Hematopoietic multipotent progenitor cell treated with erythropoietin and hydrocortisone succinate and interleukin-3 and kit ligand, for 6 days (in vitro differentiated cells): ENCODE data around the gene FTCD.
"Not testable (repeated sequence)": the region's sequence is repeated elsewhere in the genome, so short reads cannot be mapped to it uniquely, and the experiment has no call there.

ENCODE experiments used
- DNase-seq: peaks from one replicate; pipeline ENCODE4 v3.0.0-alpha.2; 2015

Gene FTCD

DNA sequence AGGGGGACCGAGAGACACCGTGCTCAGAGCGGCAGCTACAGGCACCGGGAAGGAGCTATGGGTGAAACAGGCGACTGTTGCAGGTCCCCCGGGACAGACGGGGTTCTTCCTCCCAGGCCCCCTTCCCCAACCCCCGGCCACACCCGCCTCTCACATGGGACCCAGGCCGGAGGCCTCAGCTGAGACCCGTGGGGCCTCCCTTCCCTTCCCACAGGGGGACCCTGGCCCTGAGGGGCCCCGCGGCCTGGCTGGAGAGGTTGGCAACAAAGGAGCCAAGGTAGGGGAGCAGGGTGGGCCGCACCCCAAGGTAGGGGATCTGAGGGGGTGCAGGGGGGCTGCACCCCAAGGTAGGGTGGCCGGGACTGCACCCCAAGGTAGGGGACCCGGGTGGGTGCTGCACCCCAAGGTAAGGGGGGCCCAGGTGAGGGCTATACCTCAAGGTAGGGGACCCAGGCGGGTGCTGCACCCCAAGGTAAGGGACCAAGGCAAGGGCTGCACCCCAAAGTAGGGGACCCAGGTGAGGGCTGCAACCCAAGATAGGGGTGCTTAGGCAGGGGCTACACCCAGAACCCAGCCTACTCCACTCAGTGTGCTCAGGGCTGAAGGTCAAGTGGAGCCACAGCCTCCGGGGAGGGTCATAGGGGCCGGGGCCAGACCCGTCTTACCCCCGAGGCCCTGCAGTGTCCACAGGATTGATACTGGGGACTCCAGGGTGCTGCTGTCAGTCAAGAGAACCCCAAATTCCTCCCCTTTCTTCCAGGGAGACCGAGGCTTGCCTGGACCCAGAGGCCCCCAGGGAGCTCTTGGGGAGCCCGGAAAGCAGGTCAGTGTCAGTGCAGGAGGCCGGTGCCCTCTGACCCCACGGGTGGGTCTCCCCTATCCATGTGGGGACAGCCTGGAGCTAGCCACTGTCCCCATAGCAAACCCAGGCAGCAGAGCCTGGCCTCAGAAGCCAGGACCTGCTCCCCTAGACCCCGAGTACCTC lies 34.8 kb downstream of the FTCD start:
- DNase-seq, result no peak

DNA sequence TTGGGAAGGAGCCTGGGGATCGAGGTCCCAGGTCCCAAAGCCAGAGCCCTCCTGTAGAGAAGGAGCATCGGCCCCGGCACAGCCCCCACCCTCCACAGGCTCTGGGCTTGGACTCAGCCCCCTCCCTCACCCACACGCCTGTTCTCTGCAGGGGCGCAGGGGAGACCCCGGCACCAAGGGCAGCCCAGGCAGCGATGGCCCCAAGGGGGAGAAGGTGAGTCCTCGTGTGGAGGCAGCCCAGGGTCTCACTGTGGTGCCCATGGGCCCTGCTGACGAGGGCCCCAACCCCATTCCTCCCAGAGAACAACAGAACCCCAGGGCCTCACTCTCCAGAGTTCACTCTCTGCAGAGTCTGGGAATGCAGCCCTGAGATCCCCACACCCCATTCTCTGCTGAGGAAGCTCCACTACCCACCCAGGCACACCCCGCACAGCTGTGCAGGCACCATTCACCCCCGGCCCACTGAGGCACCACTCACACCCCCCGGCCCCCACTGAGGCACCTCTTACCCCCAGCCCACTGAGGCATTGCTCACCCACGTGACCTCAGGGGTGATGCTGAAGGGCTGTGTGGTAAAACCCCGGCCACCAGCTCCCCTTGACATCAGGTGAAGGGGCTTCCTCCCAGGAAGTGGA lies 35.6 kb downstream of the FTCD start:
- no peak for DNase-seq

DNA sequence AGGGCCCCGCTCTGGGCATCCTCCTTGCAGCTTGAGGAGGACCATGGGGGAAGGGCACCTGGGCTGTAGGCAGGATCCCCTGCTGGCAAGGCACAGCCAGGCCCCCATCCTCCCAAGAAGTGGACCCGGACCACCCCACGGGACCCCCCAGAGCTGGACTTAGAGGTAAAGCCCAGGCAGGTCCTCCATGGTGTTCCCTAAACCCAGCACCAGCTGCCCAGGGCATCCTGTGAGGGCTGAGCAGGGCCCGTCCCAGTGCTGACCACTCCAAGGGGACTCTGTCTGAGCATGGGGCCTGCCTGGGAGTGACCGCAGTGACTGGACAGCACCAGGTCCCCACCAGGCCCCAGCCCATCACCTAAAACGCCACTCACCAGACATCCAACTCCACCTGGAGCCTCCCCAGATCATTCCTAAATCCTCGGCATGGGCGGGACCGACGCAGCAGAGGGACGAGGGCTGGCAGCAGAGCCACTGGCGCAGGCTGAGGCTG lies 36.2 kb downstream of the FTCD start:
- no peak for DNase-seq

DNA sequence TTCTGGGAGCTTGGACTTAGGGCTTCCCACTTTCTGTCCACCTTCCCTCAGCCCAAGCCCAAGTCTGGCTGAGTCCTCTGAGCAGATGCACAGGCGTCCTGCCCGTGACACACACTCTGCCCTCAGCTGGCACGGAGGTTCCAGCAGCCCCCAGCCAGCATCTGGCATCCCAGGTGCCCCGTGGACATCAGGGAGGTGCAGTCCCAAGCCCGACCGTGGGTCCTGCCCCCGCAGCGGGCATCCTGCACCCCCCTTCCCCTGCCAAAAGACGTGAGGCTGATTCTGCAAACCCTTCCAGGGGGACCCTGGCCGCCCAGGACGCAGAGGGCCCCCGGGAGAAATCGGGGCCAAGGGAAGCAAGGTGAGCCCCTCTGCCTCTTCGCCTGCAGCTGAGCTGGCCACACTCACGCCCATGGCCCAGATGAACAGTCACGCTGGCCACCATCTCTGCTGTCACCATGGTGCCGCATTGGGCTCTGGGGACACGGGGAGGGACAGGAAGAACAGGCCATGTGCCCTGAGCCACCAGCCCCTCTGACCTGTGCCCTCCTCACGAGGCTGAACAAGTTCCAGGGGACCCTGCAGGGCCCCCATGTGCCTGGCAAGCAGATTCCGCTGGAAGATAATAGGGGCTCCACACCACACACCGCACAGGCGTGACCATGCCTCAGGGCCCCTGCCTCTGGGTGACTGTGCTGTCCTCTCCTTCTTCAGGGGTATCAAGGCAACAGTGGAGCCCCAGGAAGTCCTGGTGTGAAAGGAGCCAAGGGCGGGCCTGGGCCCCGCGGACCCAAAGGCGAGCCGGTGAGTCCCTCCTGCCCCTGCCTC lies 36.8 kb downstream of the FTCD start:
- no peak for DNase-seq

DNA sequence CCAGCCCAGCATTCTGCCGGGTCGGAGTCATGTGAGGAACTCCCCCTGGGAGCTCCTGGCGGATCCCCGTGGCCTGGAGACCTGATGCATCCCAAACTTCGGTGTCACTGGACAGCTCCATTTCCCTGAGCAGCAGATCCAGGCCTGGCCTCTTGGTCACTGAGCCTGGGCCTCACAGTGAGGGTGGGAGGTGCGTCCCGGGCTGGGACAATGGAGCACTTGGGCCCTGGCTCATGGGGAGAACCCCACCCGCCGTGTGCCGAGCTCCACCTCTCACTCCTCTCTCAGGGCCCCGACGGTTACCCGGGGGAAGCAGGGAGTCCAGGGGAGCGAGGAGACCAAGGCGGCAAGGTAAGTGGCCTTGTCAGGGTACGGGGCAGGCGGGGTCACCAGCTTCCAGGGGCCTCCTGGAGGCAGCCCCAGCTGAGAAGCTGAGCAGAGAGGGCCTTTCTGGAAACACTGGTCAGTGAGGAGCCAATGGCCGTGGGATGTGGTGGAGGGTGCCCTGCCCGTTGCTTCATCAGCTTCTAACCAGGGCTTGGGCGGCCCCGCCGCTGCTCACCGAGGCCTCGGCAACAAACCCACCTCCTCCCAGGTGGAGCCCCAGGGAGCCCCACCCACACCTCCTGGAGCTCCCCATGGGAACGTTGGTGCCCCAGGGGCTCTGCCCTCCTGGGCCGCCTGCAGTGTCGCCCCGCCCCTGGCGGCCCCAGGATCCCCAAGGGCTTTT lies 37.6 kb downstream of the FTCD start:
- no peak for DNase-seq

DNA sequence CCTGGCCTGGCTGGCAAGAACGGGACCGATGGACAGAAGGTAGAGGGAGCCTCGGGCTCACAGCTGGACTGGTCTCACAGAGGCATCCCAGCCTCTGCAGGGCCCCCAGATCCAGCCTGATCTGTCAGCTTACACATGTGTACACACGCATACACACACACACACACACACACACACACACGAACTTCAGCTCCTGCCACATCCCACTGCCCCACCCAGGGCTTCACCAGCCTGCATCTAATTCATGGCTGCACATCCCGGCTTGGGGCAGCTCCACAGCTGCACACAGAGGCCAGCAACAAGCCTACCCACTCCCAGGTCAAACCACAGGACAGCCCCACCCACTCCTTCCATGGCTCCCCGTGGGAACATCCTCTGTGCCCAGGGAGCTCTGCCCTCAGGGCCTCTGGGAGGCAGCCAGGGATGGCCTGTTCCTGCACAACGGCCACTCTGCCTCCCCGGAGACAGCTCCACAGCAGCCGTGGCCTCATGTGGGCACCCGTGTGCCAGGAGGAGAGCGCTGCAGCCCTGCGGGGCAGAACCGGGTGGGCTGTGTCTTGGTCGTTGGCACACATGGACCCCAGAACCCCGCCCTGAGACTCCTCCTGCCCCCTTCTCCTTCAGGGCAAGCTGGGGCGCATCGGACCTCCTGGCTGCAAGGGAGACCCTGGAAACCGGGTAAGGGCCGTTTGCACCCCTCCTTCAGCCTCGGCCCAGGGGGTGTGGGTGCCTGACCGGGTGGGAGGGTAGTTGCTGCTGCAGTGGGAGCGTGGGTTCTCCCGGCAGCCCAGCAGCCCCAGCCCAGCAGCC lies 38.4 kb downstream of the FTCD start:
- no peak for DNase-seq

DNA sequence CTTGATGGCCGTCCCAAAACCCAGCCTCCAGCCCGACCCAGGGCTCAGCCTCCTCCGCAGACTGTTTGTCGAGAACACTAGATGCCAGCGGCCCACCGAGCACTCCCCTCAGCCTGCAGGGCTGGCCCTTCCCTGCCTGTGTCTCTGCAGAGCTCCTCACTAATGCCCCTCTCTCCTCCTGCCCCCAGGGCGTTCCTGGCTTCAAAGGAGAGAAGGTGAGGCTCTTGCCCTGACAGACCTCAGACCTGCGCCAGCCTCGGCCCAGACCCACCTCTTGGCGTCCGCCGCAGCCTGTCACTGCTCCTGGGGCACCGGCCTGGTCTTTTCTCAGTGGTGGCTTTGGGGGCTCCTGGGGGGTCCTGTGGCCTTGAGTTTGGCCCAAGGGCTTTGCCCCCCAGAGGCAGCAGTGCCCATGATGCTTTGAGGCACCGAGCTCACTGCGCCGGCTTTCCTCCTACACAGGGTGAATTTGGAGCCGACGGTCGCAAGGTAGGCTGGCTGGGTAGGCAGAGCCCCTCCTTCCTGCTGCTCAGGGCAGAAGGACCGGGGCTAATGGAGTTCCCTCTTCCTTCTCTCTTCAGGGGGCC lies 39.1 kb downstream of the FTCD start:
- no peak for DNase-seq

DNA sequence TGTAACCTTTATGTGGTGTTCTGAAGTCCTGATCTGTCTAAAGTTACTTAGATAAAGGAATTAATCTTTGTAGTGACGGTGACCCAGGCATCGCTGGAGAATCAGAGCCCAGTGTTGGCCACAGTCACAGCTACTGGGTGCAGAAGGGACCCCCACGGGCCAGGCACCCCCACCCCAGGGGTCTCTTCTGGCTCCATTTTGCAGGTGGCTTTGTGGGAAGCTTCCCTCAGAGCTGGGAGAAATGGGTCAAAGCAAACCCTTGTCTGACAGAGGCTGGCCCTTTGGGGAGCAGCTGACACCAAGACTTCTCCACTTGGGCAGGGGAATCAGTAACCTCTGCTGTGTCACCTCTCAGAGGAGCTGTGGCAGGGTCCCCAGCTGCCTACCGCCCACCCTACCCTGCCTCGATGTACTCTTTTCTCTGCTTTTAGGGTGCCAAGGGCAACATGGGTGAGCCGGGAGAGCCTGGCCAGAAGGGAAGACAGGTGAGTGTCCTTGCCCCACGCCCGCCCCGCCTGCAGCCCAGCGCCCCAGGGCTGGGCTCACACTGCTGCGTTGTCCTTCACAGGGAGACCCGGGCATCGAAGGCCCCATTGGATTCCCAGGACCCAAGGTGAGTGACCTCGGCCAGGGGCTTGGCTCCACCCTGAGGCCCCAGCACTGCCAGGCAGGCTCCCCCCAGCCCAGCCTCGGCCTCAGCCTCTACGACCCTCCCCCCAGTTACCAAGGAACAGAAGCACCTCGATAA lies 39.8 kb downstream of the FTCD start:
- no peak for DNase-seq

DNA sequence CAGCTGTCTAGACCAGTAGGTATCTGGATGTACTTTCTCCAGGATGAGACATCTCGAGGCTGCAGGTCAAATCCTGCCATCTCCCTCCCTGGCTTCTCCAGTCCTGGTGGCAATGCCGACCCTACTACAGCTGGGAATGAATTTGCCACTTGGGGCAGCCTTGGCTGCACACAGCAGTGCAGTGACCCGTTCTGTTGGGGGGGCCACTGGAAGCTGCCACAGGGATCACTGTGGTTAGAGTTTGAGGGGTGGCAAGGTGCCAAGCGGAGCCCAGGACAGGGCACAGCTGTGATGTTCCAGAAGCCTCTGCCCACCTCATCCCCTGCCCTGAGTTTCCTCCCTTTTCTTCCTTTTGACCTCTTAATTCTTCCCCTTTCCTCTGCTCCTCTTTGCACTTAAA lies 40.4 kb downstream of the FTCD start:
- DNase-seq, result no peak

DNA sequence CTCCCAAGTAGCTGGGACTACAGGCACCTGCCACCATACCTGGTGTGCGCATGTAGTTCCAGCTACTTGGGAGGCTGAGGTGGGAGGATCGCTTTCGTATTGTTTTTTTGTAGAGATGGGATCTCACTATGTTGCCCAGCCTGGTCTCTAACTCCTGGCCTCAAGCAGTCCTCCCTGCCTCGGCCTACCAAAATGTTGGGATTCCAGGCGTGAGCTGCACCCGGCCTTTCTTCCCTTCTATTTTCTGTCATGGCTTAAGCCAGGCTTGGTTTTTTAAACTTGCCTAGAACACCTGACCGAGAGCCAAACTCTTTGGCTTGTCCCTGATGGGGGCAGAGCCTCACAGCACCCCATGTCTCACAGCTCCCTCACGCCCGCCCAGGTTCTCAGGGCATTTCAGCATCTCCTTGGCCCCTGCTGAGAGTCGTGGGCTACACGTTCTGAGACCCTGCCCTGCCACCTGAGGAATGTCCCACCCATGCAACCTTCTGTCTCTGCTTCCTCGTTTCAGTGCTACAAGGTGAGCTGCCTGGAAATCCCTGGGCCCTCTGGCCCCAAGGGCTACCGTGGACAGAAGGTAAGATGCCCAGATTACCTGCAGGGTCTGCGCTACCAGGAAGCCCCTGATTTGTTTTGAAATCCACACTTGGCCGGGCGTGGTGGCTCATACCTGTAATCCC lies 41.7 kb downstream of the FTCD start:
- no peak for DNase-seq

DNA sequence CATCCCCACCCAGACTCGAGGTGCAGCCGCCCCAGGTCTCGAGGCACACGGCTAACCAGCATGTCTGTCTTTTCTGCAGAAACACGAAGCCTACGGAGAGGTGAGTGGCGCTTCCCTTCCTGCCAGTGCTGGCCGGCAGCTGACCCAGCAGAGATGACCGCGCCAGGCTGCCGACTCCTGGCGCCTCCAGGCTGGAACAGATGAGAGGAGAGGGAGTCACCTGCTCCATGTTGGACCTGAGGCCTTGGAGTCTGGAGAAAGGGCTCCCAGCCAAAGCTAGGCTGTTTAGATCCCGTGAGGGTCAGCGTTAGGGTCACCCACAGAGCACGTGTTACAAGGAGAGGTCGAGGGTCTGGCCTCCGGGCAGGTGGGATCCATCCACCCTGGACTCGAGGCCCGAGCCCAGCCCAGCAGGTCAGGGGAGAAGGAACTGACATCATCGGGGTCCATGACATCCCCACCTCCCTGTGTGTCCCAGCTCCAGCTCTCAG lies 42.6 kb downstream of the FTCD start:
- DNase-seq, result no peak

DNA sequence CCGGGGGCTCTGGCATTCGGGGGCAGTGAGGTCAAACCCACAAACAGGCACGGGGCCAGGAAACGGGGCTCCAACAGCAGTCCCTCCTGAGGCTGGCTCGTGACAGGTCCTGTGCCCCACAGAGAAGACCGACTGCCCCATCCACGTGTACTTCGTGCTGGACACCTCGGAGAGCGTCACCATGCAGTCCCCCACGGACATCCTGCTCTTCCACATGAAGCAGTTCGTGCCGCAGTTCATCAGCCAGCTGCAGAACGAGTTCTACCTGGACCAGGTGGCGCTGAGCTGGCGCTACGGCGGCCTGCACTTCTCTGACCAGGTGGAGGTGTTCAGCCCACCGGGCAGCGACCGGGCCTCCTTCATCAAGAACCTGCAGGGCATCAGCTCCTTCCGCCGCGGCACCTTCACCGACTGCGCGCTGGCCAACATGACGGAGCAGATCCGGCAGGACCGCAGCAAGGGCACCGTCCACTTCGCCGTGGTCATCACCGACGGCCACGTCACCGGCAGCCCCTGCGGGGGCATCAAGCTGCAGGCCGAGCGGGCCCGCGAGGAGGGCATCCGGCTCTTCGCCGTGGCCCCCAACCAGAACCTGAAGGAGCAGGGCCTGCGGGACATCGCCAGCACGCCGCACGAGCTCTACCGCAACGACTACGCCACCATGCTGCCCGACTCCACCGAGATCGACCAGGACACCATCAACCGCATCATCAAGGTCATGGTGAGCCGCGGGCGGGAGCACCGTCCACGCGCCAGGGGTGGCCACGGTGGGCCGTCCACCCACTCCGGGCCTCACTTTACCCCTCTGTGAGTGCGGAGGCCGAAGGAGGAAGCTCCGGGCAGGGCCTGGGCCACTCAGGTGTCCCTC lies 43.3 kb downstream of the FTCD start:
- DNase-seq, result no peak

DNA sequence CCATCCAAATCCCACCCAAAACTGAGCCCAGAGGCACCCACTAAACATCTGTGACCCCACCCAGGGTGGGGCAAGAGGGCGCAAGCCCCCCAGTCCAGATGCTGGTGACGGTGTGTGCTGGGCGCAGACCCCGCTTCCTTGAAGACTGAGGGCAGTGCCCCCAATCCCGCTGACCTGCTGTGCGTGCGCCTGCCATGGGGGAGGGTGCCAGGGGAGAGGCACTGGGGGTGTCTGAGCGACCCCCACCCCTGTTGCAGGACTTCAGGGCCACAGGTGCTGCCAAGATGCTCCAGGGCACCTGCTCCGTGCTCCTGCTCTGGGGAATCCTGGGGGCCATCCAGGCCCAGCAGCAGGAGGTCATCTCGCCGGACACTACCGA lies 44.2 kb downstream of the FTCD start:
- no peak for DNase-seq

DNA sequence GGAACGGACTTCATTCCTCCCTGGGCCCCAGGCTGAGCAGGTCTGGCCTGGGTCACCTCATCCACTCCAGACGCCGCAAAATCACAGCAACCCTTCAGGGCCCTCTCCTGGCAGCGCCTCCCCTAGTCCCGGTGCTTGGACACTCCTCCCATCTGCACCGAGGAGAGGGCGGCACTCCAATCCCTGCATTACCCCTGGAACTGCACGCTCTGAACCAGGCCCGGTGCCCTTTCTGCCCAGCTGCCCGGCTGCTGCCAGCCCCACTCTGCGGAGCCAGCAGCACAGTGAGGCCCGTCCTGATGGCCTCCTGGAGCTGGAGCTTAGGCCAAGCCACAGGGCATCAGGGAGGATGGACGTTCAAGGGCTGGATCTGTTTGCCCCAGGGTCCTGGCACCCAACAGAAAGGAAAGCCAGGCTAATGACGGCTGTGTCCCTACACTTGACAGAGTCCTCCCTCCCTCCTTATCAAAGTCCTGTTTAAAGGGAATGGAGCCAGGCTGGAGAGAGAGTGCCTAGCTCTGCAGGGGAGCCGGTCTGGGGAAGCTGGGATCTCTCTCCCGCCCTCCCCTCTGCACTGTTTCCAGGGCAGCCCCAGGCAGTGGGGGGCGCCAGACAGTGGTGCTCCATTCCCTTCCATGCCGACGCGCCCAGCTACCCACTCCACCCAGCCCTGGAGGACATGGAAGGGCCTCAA lies 44.7 kb downstream of the FTCD start:
- no peak for DNase-seq

DNA sequence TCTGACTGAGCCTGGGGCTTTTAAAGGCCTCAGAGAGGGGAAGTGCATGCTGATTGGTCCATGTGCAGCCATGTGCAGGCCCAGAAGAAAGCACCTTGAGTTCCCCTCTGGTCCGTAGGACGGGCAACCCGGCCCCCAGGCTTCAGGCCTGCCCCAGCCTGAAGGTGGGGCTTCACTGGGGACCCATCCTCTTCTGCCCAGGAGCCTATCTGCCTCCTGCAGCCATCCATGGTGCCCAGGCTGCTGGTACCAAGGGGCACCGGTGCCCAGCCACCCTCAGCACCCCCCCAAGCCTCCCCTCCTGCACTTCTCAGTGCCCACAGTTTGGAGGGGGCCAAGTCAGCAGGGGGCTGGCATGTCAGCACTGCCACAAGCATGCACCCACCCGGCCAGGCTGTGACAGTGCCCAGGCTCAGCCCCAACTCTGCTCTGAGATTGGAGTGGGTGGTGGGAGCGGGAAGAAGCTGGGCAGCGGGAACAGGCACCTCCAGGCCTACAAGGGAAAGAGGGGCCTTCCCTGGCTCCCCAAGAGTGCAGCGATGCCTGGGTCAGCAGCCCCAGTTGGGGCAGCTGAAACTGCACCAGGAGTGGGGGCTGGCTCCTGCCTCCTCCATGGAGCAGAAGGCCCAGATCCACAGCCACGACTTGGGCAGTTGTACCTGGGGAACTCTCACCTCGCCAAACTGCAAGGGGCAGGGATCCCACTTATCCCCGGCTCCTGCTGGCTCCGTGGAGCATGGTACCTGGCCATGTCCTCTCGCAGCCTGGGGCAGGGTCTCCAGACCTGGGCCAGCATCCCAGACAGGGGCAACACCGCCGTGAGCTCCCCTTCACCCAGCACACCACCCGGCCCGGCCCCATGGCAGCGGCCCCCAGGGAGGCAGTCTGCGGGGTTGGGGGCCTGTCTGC lies 45.8 kb downstream of the FTCD start:
- no peak for DNase-seq

DNA sequence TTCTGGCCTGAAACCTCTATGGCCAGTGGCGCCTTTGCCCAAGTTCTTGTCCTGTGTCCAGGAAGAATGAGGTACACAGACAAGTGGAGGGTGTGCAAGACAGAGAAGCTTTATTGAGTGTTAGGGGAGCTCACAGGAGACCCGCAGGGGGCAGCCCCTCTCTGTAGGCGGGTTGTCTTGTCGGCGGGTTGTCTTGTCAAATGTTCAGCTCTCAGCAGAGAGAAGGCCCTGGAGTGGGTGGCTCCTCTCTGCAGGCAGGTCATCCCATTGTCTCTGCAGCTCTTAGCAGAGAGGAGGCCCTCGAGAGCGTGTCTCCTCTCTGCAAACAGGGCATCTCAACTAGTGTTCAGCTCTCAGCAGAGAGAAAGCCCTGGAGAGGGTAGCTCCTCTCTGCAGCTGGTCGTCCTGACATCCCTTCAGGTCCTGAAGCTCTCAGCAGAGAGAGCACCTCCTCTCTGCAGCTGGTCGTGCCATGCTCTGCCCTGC lies 46.5 kb downstream of the FTCD start:
- DNase-seq, result no peak

DNA sequence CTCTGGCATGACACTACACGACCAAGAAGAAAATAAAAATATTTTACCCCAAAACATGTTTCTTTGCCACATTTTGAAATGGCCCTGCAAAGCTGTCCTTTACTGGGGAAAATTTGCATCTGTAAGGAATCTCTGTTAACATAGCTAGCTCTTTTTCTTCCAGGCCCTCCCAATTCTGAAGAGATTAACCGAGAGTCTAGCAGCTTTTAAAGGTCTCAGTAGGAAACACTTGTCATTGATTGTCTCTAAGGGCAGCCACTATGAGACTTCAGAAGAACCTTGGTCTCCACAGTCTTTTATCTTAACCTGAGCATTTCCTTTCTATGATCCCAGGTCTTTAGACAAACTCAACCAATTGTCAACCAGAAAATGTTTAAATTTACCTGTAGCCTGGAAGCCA lies 48.0 kb downstream of the FTCD start:
- DNase-seq, result not testable (repeated sequence)
